Left ventricle myocardium inferior (tissue), 1 donor: ENCODE measurements around the gene SOX6. TPM values are rescaled to one million over a fixed set of nuclear protein-coding genes. Genes with fewer than 3 reads are reported as not detected.

Source experiments
- DNase-seq: peaks from one replicate; pipeline ENCODE4 v3.0.0-alpha.2; 2020
- H3K27ac ChIP-seq: fragments of 200-600 bp; replicated peaks from 2 replicates; pipeline ENCODE4 v1.8.0; 2021
- H3K27me3 ChIP-seq: fragments of 200-600 bp; 2 replicates; pipeline ENCODE4 v1.8.0; 2021; ENCODE audit warnings: low read depth
- H3K36me3 ChIP-seq: fragments of 200-600 bp; 2 replicates; pipeline ENCODE4 v1.8.0; 2021
- H3K4me1 ChIP-seq: fragments of 200-600 bp; 2 replicates; pipeline ENCODE4 v1.8.0; 2021
- H3K4me3 ChIP-seq: fragments of 200-600 bp; 2 replicates; pipeline ENCODE4 v1.8.0; 2021; ENCODE audit warnings: mild to moderate bottlenecking, moderate library complexity
- H3K9me3 ChIP-seq: fragments of 200-600 bp; replicated peaks from 2 replicates; pipeline ENCODE4 v1.8.0; 2021
- CTCF ChIP-seq: fragments of 200-600 bp; IDR thresholded peaks from 2 replicates; pipeline ENCODE4 v1.8.0; 2021; ENCODE audit warnings: antibody characterized with exemption, mild to moderate bottlenecking, borderline replicate concordance
- intact Hi-C: fragments of 100-400 bp; cut with micrococcal nuclease; formaldehyde crosslinking; loops from one replicate; pipeline ENCODE4 v1.11.0; 2022
- total RNA-seq: library from RNA; stranded (reverse); fragmentation: NEBNext Ultra II Directional; extraction: Animal tissue kit (Norgen Biotek cat#: 25700); gene quantifications from one replicate; pipeline ENCODE4 v1.2.1, GENCODE V29; 2021
- donor health status: DM: no; HTN: yes; CAD: no; lungs with severe emphysema.

SOX6 gene
- total RNA-seq, 1 donor from 2014 or later = 20.2 TPM

GRCh38 chr11:16310943-16311342, 45.4 kb downstream of the SOX6 start:
- TF ChIP-seq CTCF = no peak
- DNase-seq = no peak
- intact Hi-C loops = no loop called here
- H3K27me3 ChIP-seq = no peaks in the 10 kb centered on the region
- no peaks in the 10 kb centered on the region for H3K36me3 ChIP-seq
- no peak overlapping the region for H3K27ac ChIP-seq
- no peaks in the 10 kb centered on the region for H3K9me3 ChIP-seq
- no peak overlapping the region for H3K4me3 ChIP-seq
- H3K4me1 ChIP-seq = peaks cover 15% of the 10 kb centered on the region

- DNase-seq = no peak
- intact Hi-C loops = no loop called here
Measured at GRCh38 chr11:16309226-16309625, 47.1 kb downstream of the SOX6 start.

GRCh38 chr11:16301462-16301861, 54.9 kb downstream of the SOX6 start:
- TF ChIP-seq CTCF = no peak

More at GRCh38 chr11:16309226-16309625, 47.1 kb downstream of the SOX6 start:
- Histone ChIP-seq H3K4me1 (peaks cover 15% of the 10 kb centered on the region), H3K27ac (no peak overlapping the region), H3K4me3 (no peak overlapping the region), H3K9me3 (no peaks in the 10 kb centered on the region), H3K36me3 (no peaks in the 10 kb centered on the region), H3K27me3 (no peaks in the 10 kb centered on the region)
- no peak for TF ChIP-seq CTCF

GRCh38 chr11:16299884-16300782, 56.2 kb downstream of the SOX6 start:
- Histone ChIP-seq H3K4me1 (peaks cover 34% of the 10 kb centered on the region), H3K36me3 (no peaks in the 10 kb centered on the region), H3K27me3 (no peaks in the 10 kb centered on the region), H3K27ac (no peak overlapping the region), H3K4me3 (no peak overlapping the region), H3K9me3 (no peaks in the 10 kb centered on the region)
- no peak for DNase-seq
- TF ChIP-seq CTCF = no peak
- intact Hi-C loops = no loop called here

More at GRCh38 chr11:16301462-16301861, 54.9 kb downstream of the SOX6 start:
- Histone ChIP-seq H3K36me3 (no peaks in the 10 kb centered on the region), H3K27ac (no peak overlapping the region), H3K4me1 (peaks cover 27% of the 10 kb centered on the region), H3K9me3 (no peaks in the 10 kb centered on the region), H3K27me3 (no peaks in the 10 kb centered on the region), H3K4me3 (no peak overlapping the region)
- intact Hi-C loops = no loop called here
- no peak for DNase-seq

GRCh38 chr11:16299390-16299789, 57.0 kb downstream of the SOX6 start:
- DNase-seq = no peak
- Histone ChIP-seq H3K4me3 (no peak overlapping the region), H3K4me1 (peaks cover 38% of the 10 kb centered on the region), H3K9me3 (no peaks in the 10 kb centered on the region), H3K27ac (no peak overlapping the region), H3K36me3 (no peaks in the 10 kb centered on the region), H3K27me3 (no peaks in the 10 kb centered on the region)
- intact Hi-C loops = no loop called here
- no peak for TF ChIP-seq CTCF
